Hepatocyte (in vitro differentiated cells): Measurements from ENCODE around the gene CCL27.

Experiments used
- EZH2 ChIP-seq: fragments of 200-600 bp; sonication (generic); IDR thresholded peaks from 2 replicates; pipeline ENCODE4 v1.6.1; 2016; ENCODE audit warnings: antibody characterized with exemption, mild to moderate bottlenecking, borderline replicate concordance
- EZH2phosphoT487 ChIP-seq: fragments of 200-600 bp; sonication (generic); IDR thresholded peaks from one replicate; pipeline ENCODE4 v1.6.1; 2018; ENCODE audit warnings: antibody characterized with exemption, mild to moderate bottlenecking, low read depth, moderate library complexity; ENCODE audit not compliant: unreplicated experiment, severe bottlenecking
- TF ChIP-seq, protein P1 (sequence below): fragments of 200-600 bp; sonication (generic); IDR thresholded peaks from 2 replicates; pipeline ENCODE4 v1.5.1; 2016; ENCODE audit warnings: antibody characterized with exemption, mild to moderate bottlenecking; ENCODE audit not compliant: poor library complexity

DNA sequence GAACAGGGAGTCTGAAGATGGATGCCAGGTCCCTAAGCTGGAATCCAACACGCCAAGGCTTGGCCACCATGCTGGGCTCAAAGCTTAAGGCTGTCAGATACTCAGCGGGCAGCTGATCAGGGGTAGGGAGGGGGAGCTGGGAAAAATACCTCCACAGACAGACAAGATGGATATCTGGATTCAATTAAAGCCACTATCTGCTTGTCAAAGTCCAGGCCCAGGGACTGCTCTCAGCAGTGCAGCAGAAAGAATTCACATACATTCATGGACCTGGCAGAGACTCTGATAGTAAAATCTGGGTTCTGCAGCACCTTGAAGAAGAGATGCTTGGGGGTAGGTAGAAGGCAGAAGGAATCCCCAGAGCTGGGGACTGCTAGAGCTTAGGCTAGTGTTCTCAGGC lies 47.3 kb downstream of the CCL27 start:
- TF ChIP-seq, protein P1, sequence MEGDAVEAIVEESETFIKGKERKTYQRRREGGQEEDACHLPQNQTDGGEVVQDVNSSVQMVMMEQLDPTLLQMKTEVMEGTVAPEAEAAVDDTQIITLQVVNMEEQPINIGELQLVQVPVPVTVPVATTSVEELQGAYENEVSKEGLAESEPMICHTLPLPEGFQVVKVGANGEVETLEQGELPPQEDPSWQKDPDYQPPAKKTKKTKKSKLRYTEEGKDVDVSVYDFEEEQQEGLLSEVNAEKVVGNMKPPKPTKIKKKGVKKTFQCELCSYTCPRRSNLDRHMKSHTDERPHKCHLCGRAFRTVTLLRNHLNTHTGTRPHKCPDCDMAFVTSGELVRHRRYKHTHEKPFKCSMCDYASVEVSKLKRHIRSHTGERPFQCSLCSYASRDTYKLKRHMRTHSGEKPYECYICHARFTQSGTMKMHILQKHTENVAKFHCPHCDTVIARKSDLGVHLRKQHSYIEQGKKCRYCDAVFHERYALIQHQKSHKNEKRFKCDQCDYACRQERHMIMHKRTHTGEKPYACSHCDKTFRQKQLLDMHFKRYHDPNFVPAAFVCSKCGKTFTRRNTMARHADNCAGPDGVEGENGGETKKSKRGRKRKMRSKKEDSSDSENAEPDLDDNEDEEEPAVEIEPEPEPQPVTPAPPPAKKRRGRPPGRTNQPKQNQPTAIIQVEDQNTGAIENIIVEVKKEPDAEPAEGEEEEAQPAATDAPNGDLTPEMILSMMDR, result no peak
- TF ChIP-seq EZH2phosphoT487 (no peak), EZH2 (no peak)
